Small intestine (tissue), 7 donors: Measurements from ENCODE around the gene UBE2R2. TPM values are rescaled to one million over a fixed set of nuclear protein-coding genes. Genes with fewer than 3 reads are reported as not detected.
"Not testable (repeated sequence)": the region's sequence is repeated elsewhere in the genome, so short reads cannot be mapped to it uniquely, and the experiment has no call there.

Experiments
- DNase-seq, 2 donors: peaks; one replicate each; pipeline versions ENCODE4 v3.0.0 to v3.0.0-alpha.2; 2013
- FAIRE-seq: peaks from 2 replicates; lab custom pipeline; 2012; peaks lifted over from hg19 to GRCh38; lab: Jason Lieb, UNC
- H3K27ac ChIP-seq, 3 donors: one replicate each; pipeline ENCODE4 v1.5.1; 2013; ENCODE audit warnings: low read length in 2 of 3, mild to moderate bottlenecking in 2 of 3, control low read depth in 1 of 3, inconsistent platforms in 1 of 3, low read depth in 1 of 3, moderate library complexity in 1 of 3
- H3K27me3 ChIP-seq, 3 donors: one replicate each; pipeline ENCODE4 v1.6.1; 2013; ENCODE audit warnings: low read length in 3 of 3, inconsistent platforms in 1 of 3; ENCODE audit not compliant: control insufficient read depth in 3 of 3, insufficient read depth in 3 of 3
- H3K36me3 ChIP-seq, 3 donors: one replicate each; pipeline ENCODE4 v1.6.1; 2013; ENCODE audit warnings: low read length in 3 of 3, inconsistent platforms in 1 of 3, low read depth in 1 of 3, mild to moderate bottlenecking in 1 of 3, moderate library complexity in 1 of 3; ENCODE audit not compliant: control insufficient read depth in 3 of 3, insufficient read depth in 2 of 3
- H3K4me1 ChIP-seq, 3 donors: one replicate each; pipeline ENCODE4 v1.6.1; 2013; ENCODE audit warnings: low read length in 2 of 3, inconsistent platforms in 1 of 3, low read depth in 1 of 3, mild to moderate bottlenecking in 1 of 3, moderate library complexity in 1 of 3; ENCODE audit not compliant: control insufficient read depth in 3 of 3, insufficient read depth in 2 of 3
- H3K4me3 ChIP-seq, 3 donors: one replicate each; pipeline ENCODE4 v1.5.1; 2013; ENCODE audit warnings: low read length in 3 of 3, control low read depth in 1 of 3, inconsistent platforms in 1 of 3, low read depth in 1 of 3, mild to moderate bottlenecking in 1 of 3, moderate library complexity in 1 of 3
- H3K9me3 ChIP-seq, 2 donors: one replicate each; pipeline ENCODE4 v1.6.1; 2013; ENCODE audit warnings: low read depth in 1 of 2, low read length in 1 of 2; ENCODE audit not compliant: control insufficient read depth in 2 of 2, insufficient read depth in 1 of 2
- WGBS, 3 donors: extraction: QIAGEN DNeasy Blood & Tissue Kit; methylation state at CpG; one replicate each; pipeline ENCODE4 v1.1.7; 2013; 5-methylcytosine and 5-hydroxymethylcytosine counted together
- polyA plus RNA-seq, 4 donors: library from polyadenylated mRNA; stranded (reverse) in 3 of 4; unstranded in 1 of 4; fragments of 200-250 nt in 3 of 4; fragments of 120-200 nt in 1 of 4; gene quantifications; one replicate each; pipeline versions ENCODE4 v1.2.1 to v1.2.3, GENCODE V29; 2013
- donor health status: healthy with polysubstance abuse.
- donor health status: control.
- donor health status: control.
- donor health status: Bipolar disorder and iron deficiency.
- donor health status: healthy.

The UBE2R2 gene
- polyA plus RNA-seq, 4 donors, result 22.5 to 48.2 (median 36.0) TPM

- Histone ChIP-seq H3K4me3 (no peak overlapping the region), H3K4me1 (no peaks in the 10 kb centered on the region), H3K27me3 (no peaks in the 10 kb centered on the region), H3K27ac (no peak overlapping the region), H3K36me3 (peaks cover 0 to 5% (median 0%) of the 10 kb centered on the region in 3 donors), H3K9me3 (no peaks in the 10 kb centered on the region)
- DNase-seq (no peak), FAIRE-seq (no peak)
- WGBS, 3 donors, result 90 to 96% (median 93%) methylated on average over 1 of the region's 1 CpG
These were observed 35.2 kb upstream of the UBE2R2 start for GRCh38 chr9:33781736-33782135.

- no peaks in the 10 kb centered on the region for H3K27me3 ChIP-seq
- H3K4me1 ChIP-seq, result peaks cover 0 to 1% (median 0%) of the 10 kb centered on the region in 3 donors
- WGBS, 3 donors, result 43 to 68% (median 61%) methylated on average over 4 of the region's 4 CpGs
- FAIRE-seq (no peak), DNase-seq (no peak)
- H3K27ac ChIP-seq, result no peak overlapping the region
- H3K36me3 ChIP-seq, result peaks cover 0 to 7% (median 0%) of the 10 kb centered on the region in 3 donors
- no peak overlapping the region for H3K4me3 ChIP-seq
- H3K9me3 ChIP-seq, result no peaks in the 10 kb centered on the region
These were observed 34.4 kb upstream of the UBE2R2 start for GRCh38 chr9:33782395-33783152.

- peaks cover 0 to 7% (median 1%) of the 10 kb centered on the region in 3 donors for H3K36me3 ChIP-seq
- no peaks in the 10 kb centered on the region for H3K27me3 ChIP-seq
- H3K9me3 ChIP-seq, result no peaks in the 10 kb centered on the region
- H3K27ac ChIP-seq, result no peak overlapping the region
- no peak overlapping the region for H3K4me3 ChIP-seq
- WGBS, 3 donors, result 84 to 96% (median 86%) methylated on average over 5 of the region's 5 CpGs
- H3K4me1 ChIP-seq, result peaks cover 0 to 3% (median 0%) of the 10 kb centered on the region in 3 donors
- no peak for FAIRE-seq
- DNase-seq, result no peak
These were observed 31.0 kb upstream of the UBE2R2 start for GRCh38 chr9:33785914-33786313.

DNA sequence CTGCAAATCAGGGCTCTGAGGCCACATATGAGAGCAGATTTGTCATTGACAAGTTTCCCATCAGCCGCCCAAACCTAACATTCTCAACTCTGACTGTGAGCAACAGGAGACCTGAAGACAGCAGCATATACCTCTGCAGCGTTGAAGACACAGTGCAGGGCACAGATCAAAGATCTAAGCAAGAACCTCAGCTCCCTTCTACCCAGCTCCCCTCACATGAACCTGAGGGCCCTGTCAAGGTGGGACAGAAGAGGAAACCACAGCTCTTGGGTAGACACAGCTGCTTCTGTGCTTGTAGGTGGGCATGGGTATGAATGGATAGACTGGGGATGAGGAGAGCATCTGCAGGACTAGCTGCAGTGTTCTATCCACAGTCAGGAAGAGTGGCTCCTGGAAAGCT, 30.3 kb upstream of the UBE2R2 start:
- WGBS, 3 donors, result 79 to 96% (median 91%) methylated on average over 2 of the region's 2 CpGs
- Histone ChIP-seq H3K9me3 (no peaks in the 10 kb centered on the region), H3K36me3 (peaks cover 0 to 7% (median 1%) of the 10 kb centered on the region in 3 donors), H3K27ac (no peak overlapping the region), H3K4me1 (peaks cover 0 to 3% (median 0%) of the 10 kb centered on the region in 3 donors), H3K27me3 (no peaks in the 10 kb centered on the region), H3K4me3 (no peak overlapping the region)
- DNase-seq (no peak), FAIRE-seq (no peak)

DNA sequence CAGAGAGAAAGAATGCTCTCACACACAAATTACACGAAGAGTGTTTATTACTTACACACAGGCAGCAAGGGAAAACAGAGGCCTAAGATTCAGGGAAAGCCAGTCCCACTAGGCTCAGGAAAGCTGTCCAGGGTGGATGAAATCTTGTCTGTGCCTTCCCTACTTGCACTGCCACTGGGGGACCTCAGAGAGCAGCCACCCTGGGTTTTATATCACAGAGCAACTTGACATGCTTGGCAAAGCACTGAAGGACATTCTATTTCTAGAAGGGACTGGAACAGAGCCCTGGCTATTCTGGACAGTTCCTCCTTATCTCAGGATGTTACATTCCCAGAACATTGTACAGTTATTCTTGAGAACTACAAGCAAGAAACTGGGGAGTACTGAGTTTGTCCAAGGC, 29.1 kb upstream of the UBE2R2 start:
- FAIRE-seq, result no peak
- Histone ChIP-seq H3K4me1 (peaks cover 0 to 3% (median 0%) of the 10 kb centered on the region in 3 donors), H3K27ac (no peak overlapping the region), H3K27me3 (no peaks in the 10 kb centered on the region), H3K9me3 (no peaks in the 10 kb centered on the region), H3K36me3 (peaks cover 0 to 7% (median 1%) of the 10 kb centered on the region in 3 donors), H3K4me3 (no peak overlapping the region)
- DNase-seq, result no peak
- 16 to 58% (median 32%) methylated on average over 1 of the region's 1 CpG for WGBS, 3 donors

GRCh38 chr9:33789429-33789828, 27.5 kb upstream of the UBE2R2 start:
- not testable (repeated sequence) for H3K4me3 ChIP-seq, H3K9me3 ChIP-seq, DNase-seq, H3K4me1 ChIP-seq, FAIRE-seq, H3K27ac ChIP-seq, H3K27me3 ChIP-seq
- 86 to 94% (median 92%) methylated on average over 2 of the region's 2 CpGs for WGBS, 3 donors
- H3K36me3 ChIP-seq, result peaks cover 0 to 11% (median 1%) of the 10 kb centered on the region in 3 donors

DNA sequence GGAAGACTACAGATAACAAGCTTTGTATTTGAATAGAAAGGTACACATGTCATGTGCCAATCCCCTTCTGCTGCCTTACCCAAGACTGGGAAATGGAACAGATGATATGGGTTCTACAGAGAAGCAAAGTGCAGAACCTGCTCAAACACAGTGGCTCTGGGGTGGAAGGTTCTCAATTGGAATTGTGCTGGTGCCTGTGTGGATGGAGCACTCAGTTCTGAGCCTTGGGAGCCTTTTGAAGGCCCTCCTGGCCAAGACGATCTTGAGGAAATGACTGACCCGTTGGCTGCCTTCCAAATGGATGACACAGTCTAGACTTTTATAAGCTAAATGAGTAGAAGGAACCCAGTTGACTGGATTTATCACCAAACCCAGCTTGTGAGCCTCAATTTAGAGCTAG, 25.8 kb upstream of the UBE2R2 start:
- FAIRE-seq, result no peak
- H3K36me3 ChIP-seq, result peaks cover 0 to 19% (median 3%) of the 10 kb centered on the region in 3 donors
- WGBS, 3 donors, result 9 to 29% (median 19%) methylated on average over 2 of the region's 2 CpGs

DNA sequence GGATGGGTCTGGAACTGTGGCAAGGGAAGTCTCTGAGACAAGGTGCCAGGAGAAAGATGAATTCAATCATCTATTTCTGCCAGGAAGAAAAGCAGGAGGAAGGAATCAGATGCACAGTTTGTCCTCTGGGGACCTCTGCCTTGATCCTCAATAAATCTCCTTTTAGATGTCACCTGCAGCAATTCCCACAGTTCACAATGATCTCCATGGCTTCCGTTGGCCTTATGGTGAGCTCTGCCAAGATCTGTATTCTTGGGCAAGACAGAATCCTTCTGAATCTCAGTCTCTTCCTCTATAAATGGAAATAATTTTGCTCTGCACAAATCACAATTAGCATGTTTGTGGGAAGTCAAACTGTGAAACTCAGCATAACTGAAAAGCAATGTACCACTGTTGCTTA, 23.5 kb upstream of the UBE2R2 start:
- H3K36me3 ChIP-seq, result peaks cover 3 to 35% (median 6%) of the 10 kb centered on the region in 3 donors
- H3K4me1 ChIP-seq, H3K27ac ChIP-seq, H3K4me3 ChIP-seq, FAIRE-seq, H3K9me3 ChIP-seq, H3K27me3 ChIP-seq, DNase-seq: not testable (repeated sequence)
- WGBS, 3 donors, result 81 to 93% (median 89%) methylated on average over 1 of the region's 1 CpG

More for the DNA sequence above, 25.8 kb upstream of the UBE2R2 start:
- DNase-seq, result peak in 1 of 2 donors; percentile 33
- H3K4me1 ChIP-seq, result peaks cover 0 to 3% (median 0%) of the 10 kb centered on the region in 3 donors
- no peak overlapping the region for H3K27ac ChIP-seq
- H3K9me3 ChIP-seq, result no peaks in the 10 kb centered on the region
- no peaks in the 10 kb centered on the region for H3K27me3 ChIP-seq
- no peak overlapping the region for H3K4me3 ChIP-seq
